Psoas muscle (tissue), 8 donors: ENCODE data around the gene FAM171A1. TPM values are rescaled to one million over a fixed set of nuclear protein-coding genes. Genes with fewer than 3 reads are reported as not detected.

Experiments
- ATAC-seq, 4 donors: fragments of 200-7000 bp; cut with Tn5 transposase; one replicate each; pipeline ENCODE4 v1.9.1; 2020; ENCODE audit warnings: moderate library complexity in 3 of 4, mild to moderate bottlenecking in 2 of 4
- DNase-seq, 2 donors: peaks; one replicate each; pipeline ENCODE4 v3.0.0-alpha.2; 2020
- H3K27ac ChIP-seq: fragments of 200-600 bp; one replicate; pipeline ENCODE4 v1.8.0; 2022
- H3K27me3 ChIP-seq, 3 donors: fragments of 200-600 bp in 1 of 3; one replicate each; pipeline versions ENCODE4 v1.6.1 to v1.8.0; 2013 to 2022; ENCODE audit warnings: low read length in 2 of 3, mild to moderate bottlenecking in 2 of 3, moderate library complexity in 1 of 3; ENCODE audit not compliant: insufficient read depth in 3 of 3
- H3K36me3 ChIP-seq, 2 donors: fragments of 200-600 bp in 1 of 2; one replicate each; pipeline versions ENCODE4 v1.6.1 to v1.8.0; 2013 to 2022; ENCODE audit warnings: low read depth in 1 of 2, mild to moderate bottlenecking in 1 of 2, moderate library complexity in 1 of 2; ENCODE audit not compliant: insufficient read depth in 1 of 2
- H3K4me1 ChIP-seq: fragments of 200-600 bp; one replicate; pipeline ENCODE4 v1.8.0; 2022
- H3K4me3 ChIP-seq: fragments of 200-600 bp; one replicate; pipeline ENCODE4 v1.8.0; 2022; ENCODE audit warnings: mild to moderate bottlenecking
- H3K9me3 ChIP-seq: fragments of 200-600 bp; one replicate; pipeline ENCODE4 v1.8.0; 2022
- CTCF ChIP-seq: fragments of 200-600 bp; IDR thresholded peaks from one replicate; pipeline ENCODE4 v1.8.0; 2022; ENCODE audit warnings: antibody characterized with exemption
- WGBS, 3 donors: extraction: QIAGEN DNeasy Blood & Tissue Kit; methylation state at CpG; one replicate each; pipeline versions ENCODE4 v1.1.6 to v1.1.7; 2013; 5-methylcytosine and 5-hydroxymethylcytosine counted together
- intact Hi-C, 2 donors: fragments of 100-400 bp; cut with DNase I; formaldehyde crosslinking; loops; one replicate each; pipeline versions ENCODE4 v1.11.0 to v1.14.2; 2022
- polyA plus RNA-seq, 3 donors: library from polyadenylated mRNA; stranded (reverse); fragments of 200-250 nt; gene quantifications; one replicate each; pipeline ENCODE4 v1.2.3, GENCODE V29; 2013
- total RNA-seq, 4 donors: library from RNA; stranded (reverse); fragmentation: NEBNext Ultra II Directional in 2 of 4; extraction: Animal tissue kit (Norgen Biotek cat#: 25700) in 2 of 4; gene quantifications; one replicate each; pipeline versions ENCODE4 v1.2.1 to v1.2.4, GENCODE V29; 2021 to 2023
- donor health status: healthy with polysubstance abuse.
- donor health status: DM: no; HTN: no; CAD: no; lungs with moderate emphysema.
- donor health status: Bipolar disorder and iron deficiency.
- donor health status: healthy.
- donor health status: DM: yes; HTN: yes; CAD: no.
- donor health status: DM: no; HTN: no; CAD: no.
- donor health status: DM: no; HTN: no; CAD: no.
- donor health status: DM: yes; HTN: yes; CAD: no.

Gene FAM171A1
- total and polyA plus RNA-seq, 7 donors: 3.9 to 10.5 (median 5.0) TPM

- no peaks in the 10 kb centered on the region for H3K27me3 ChIP-seq
- intact Hi-C loops: no loop called here
- no peaks in the 10 kb centered on the region for H3K4me1 ChIP-seq
- 61 to 81% (median 74%) methylated on average over 6 of the region's 6 CpGs for WGBS, 3 donors
- ATAC-seq (no peak), DNase-seq (no peak)
- H3K4me3 ChIP-seq: no peak overlapping the region
- H3K9me3 ChIP-seq: no peaks in the 10 kb centered on the region
- no peaks in the 10 kb centered on the region for H3K36me3 ChIP-seq
- TF ChIP-seq CTCF: no peak
- H3K27ac ChIP-seq: no peak overlapping the region
Observed at GRCh38 chr10:15347150-15347549, 23.9 kb downstream of the FAM171A1 start.

GRCh38 chr10:15346440-15347141 lies 24.5 kb downstream of the FAM171A1 start:
- Histone ChIP-seq H3K4me3 (no peak overlapping the region), H3K36me3 (no peaks in the 10 kb centered on the region), H3K27ac (no peak overlapping the region), H3K4me1 (no peaks in the 10 kb centered on the region), H3K9me3 (no peaks in the 10 kb centered on the region), H3K27me3 (no peaks in the 10 kb centered on the region)
- intact Hi-C loops: no loop called here
- ATAC-seq: no peak
- no peak for DNase-seq
- WGBS, 3 donors: 43 to 64% (median 51%) methylated on average over 8 of the region's 8 CpGs
- no peak for TF ChIP-seq CTCF

GRCh38 chr10:15345450-15345849 lies 25.6 kb downstream of the FAM171A1 start:
- 56 to 72% (median 69%) methylated on average over 5 of the region's 5 CpGs for WGBS, 3 donors
- no peak overlapping the region for H3K27ac ChIP-seq

GRCh38 chr10:15344876-15345285 lies 26.2 kb downstream of the FAM171A1 start:
- H3K9me3 ChIP-seq: no peaks in the 10 kb centered on the region
- H3K27me3 ChIP-seq: no peaks in the 10 kb centered on the region
- no peaks in the 10 kb centered on the region for H3K4me1 ChIP-seq
- H3K27ac ChIP-seq: no peak overlapping the region
- no peak for TF ChIP-seq CTCF
- no peaks in the 10 kb centered on the region for H3K36me3 ChIP-seq
- intact Hi-C loops: no loop called here
- ATAC-seq: no peak
- DNase-seq: no peak
- WGBS, 3 donors: 58 to 61% (median 58%) methylated on average over 8 of the region's 8 CpGs
- no peak overlapping the region for H3K4me3 ChIP-seq

More at GRCh38 chr10:15345450-15345849, 25.6 kb downstream of the FAM171A1 start:
- H3K36me3 ChIP-seq: no peaks in the 10 kb centered on the region
- intact Hi-C loops: no loop called here
- DNase-seq: no peak
- no peak for ATAC-seq
- H3K27me3 ChIP-seq: no peaks in the 10 kb centered on the region
- no peak overlapping the region for H3K4me3 ChIP-seq
- no peaks in the 10 kb centered on the region for H3K9me3 ChIP-seq
- H3K4me1 ChIP-seq: no peaks in the 10 kb centered on the region
- no peak for TF ChIP-seq CTCF
